ENCODE measurements around the gene LRPAP1. TPM values are rescaled to one million over a fixed set of nuclear protein-coding genes. Genes with fewer than 3 reads are reported as not detected.
"Not testable (repeated sequence)": the region's sequence is repeated elsewhere in the genome, so short reads cannot be mapped to it uniquely, and the experiment has no call there.

The LRPAP1 gene
- total and polyA plus RNA-seq, 2 donors (not counting 1 experiment from before 2014, with no cell fraction given), result 62.9 to 80.5 TPM

- not testable (repeated sequence) for H4K20me1 ChIP-seq (ENCODE audit: control insufficient read depth, extremely low read depth, insufficient read depth, low read length); H3K4me3 ChIP-seq (replicated peaks in 1 of 4; ENCODE audit: control extremely low read depth in 1 of 4, insufficient read depth in 1 of 4, low read depth in 3 of 4, low read length in 4 of 4); H3K27me3 ChIP-seq (ENCODE audit: control insufficient read depth, insufficient read depth, low read length); DNase-seq (ENCODE audit: low read depth in 2 of 2); H3K36me3 ChIP-seq (ENCODE audit: control insufficient read depth, insufficient read depth, low read length); H3K79me2 ChIP-seq (ENCODE audit: control insufficient read depth, insufficient read depth, low read length); H3K9ac ChIP-seq (ENCODE audit: insufficient read depth, low read length); H2AFZ ChIP-seq (ENCODE audit: low read length); H3K4me2 ChIP-seq (ENCODE audit: extremely low read depth, insufficient read depth, low read length); H3K4me1 ChIP-seq (ENCODE audit: control insufficient read depth, extremely low read depth, insufficient read depth, low read length); H3K9me3 ChIP-seq (ENCODE audit: control insufficient read depth, insufficient read depth, low read depth, low read length); H3K27ac ChIP-seq (ENCODE audit: insufficient read depth, low read length)
These were observed 12.2 kb upstream of the LRPAP1 start for GRCh38 chr4:3544259-3545025.

DNA sequence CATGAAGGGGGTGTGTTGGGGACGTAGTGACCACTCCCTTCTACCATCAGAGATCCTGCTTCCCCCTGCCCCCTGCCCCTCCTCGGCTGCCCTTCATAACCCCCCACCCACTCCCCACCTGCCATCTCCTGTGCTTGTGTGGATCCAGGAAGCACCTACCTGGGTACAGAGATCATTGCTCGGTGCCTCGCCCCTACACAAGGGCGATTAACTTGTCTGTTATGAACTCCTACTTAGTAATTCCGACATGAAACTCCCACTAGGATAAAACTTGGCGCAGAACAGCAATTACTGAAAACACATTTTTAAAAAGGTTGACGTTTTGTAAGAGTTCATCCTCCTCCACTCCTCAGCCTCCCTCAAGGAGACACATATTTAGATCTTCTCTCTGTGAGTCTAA is 11.2 kb upstream of the LRPAP1 start:
- DNase-seq (ENCODE audit: low read depth in 2 of 2), result not testable (repeated sequence)

DNA sequence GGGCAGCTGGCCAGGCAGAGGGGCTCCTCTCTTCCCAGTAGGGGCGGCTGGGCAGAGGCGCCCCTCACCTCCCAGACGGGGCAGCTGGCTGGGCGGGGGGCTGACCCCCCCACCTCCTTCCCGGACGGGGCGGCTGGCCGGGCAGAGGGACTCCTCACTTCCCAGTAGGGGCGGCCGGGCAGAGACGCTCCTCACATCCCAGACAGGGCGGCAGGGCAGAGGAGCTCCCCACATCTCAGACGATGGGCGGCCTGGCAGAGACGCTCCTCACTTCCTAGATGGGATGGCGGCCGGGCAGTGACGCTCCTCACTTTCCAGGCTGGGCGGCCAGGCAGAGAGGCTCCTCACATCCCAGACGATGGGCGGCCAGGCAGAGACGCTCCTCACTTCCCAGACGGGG is 6.7 kb upstream of the LRPAP1 start:
- H3K36me3 ChIP-seq (ENCODE audit: control insufficient read depth, insufficient read depth, low read length); H3K4me1 ChIP-seq (ENCODE audit: control insufficient read depth, extremely low read depth, insufficient read depth, low read length); H4K20me1 ChIP-seq (ENCODE audit: control insufficient read depth, extremely low read depth, insufficient read depth, low read length); H3K9ac ChIP-seq (ENCODE audit: insufficient read depth, low read length); H3K27ac ChIP-seq (ENCODE audit: insufficient read depth, low read length); H3K79me2 ChIP-seq (ENCODE audit: control insufficient read depth, insufficient read depth, low read length); H3K4me3 ChIP-seq (replicated peaks in 1 of 4; ENCODE audit: control extremely low read depth in 1 of 4, insufficient read depth in 1 of 4, low read depth in 3 of 4, low read length in 4 of 4); DNase-seq (ENCODE audit: low read depth in 2 of 2); H3K27me3 ChIP-seq (ENCODE audit: control insufficient read depth, insufficient read depth, low read length); H3K4me2 ChIP-seq (ENCODE audit: extremely low read depth, insufficient read depth, low read length); H3K9me3 ChIP-seq (ENCODE audit: control insufficient read depth, insufficient read depth, low read depth, low read length); H2AFZ ChIP-seq (ENCODE audit: low read length): not testable (repeated sequence)

More for the DNA sequence above, 11.2 kb upstream of the LRPAP1 start:
- H3K9me3 ChIP-seq (ENCODE audit: control insufficient read depth, insufficient read depth, low read depth, low read length); H3K27me3 ChIP-seq (ENCODE audit: control insufficient read depth, insufficient read depth, low read length); H3K9ac ChIP-seq (ENCODE audit: insufficient read depth, low read length); H4K20me1 ChIP-seq (ENCODE audit: control insufficient read depth, extremely low read depth, insufficient read depth, low read length); H3K4me1 ChIP-seq (ENCODE audit: control insufficient read depth, extremely low read depth, insufficient read depth, low read length); H2AFZ ChIP-seq (ENCODE audit: low read length); H3K36me3 ChIP-seq (ENCODE audit: control insufficient read depth, insufficient read depth, low read length); H3K79me2 ChIP-seq (ENCODE audit: control insufficient read depth, insufficient read depth, low read length); H3K4me2 ChIP-seq (ENCODE audit: extremely low read depth, insufficient read depth, low read length); H3K27ac ChIP-seq (ENCODE audit: insufficient read depth, low read length); H3K4me3 ChIP-seq (replicated peaks in 1 of 4; ENCODE audit: control extremely low read depth in 1 of 4, insufficient read depth in 1 of 4, low read depth in 3 of 4, low read length in 4 of 4): not testable (repeated sequence)

- not testable (repeated sequence) for H3K4me2 ChIP-seq (ENCODE audit: extremely low read depth, insufficient read depth, low read length); H3K4me1 ChIP-seq (ENCODE audit: control insufficient read depth, extremely low read depth, insufficient read depth, low read length); H3K9ac ChIP-seq (ENCODE audit: insufficient read depth, low read length); H3K27me3 ChIP-seq (ENCODE audit: control insufficient read depth, insufficient read depth, low read length); H4K20me1 ChIP-seq (ENCODE audit: control insufficient read depth, extremely low read depth, insufficient read depth, low read length); DNase-seq (ENCODE audit: low read depth in 2 of 2); H2AFZ ChIP-seq (ENCODE audit: low read length); H3K9me3 ChIP-seq (ENCODE audit: control insufficient read depth, insufficient read depth, low read depth, low read length); H3K36me3 ChIP-seq (ENCODE audit: control insufficient read depth, insufficient read depth, low read length); H3K4me3 ChIP-seq (replicated peaks in 1 of 4; ENCODE audit: control extremely low read depth in 1 of 4, insufficient read depth in 1 of 4, low read depth in 3 of 4, low read length in 4 of 4); H3K79me2 ChIP-seq (ENCODE audit: control insufficient read depth, insufficient read depth, low read length); H3K27ac ChIP-seq (ENCODE audit: insufficient read depth, low read length)
These were observed 3.6 kb upstream of the LRPAP1 start for GRCh38 chr4:3535812-3536211.

DNA sequence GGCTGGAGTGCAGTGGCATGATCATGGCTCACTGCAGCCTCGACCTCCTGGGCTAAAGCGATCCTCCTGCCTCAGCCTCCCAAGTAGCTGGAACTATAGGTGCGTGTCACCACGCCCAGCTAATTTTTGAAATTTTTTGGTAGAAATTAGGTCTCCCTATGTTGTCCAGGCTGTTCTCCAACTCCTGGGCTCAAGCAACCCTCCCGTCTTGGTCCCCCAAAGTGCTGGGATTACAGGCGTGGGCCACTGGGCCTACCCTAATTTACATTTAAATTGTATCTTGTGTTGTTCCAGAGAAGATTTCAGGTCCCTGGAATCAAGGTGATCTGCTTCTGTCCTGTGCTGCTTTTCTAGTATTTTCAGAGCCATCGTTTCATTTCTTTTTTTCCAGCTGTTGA is 1.2 kb upstream of the LRPAP1 start:
- H3K9me3 ChIP-seq (ENCODE audit: control insufficient read depth, insufficient read depth, low read depth, low read length), result no peaks in the 10 kb centered on the region
- no peak for DNase-seq (ENCODE audit: low read depth in 2 of 2)
- H4K20me1 ChIP-seq (ENCODE audit: control insufficient read depth, extremely low read depth, insufficient read depth, low read length), result no peaks in the 10 kb centered on the region

More for the DNA sequence above, 1.2 kb upstream of the LRPAP1 start:
- no peak for TF ChIP-seq CTCF (conservative IDR thresholded peaks at IDR 0.05 in 1 of 2, IDR thresholded peaks at IDR 0.05 in 1 of 2; ENCODE audit: low read depth in 1 of 2, low read length in 2 of 2)
- H3K4me2 ChIP-seq (ENCODE audit: extremely low read depth, insufficient read depth, low read length), result no peak overlapping the region
- no peak overlapping the region for H3K9ac ChIP-seq (ENCODE audit: insufficient read depth, low read length)
- peaks cover 6% of the 10 kb centered on the region for H3K4me1 ChIP-seq (ENCODE audit: control insufficient read depth, extremely low read depth, insufficient read depth, low read length)
- no peak overlapping the region for H2AFZ ChIP-seq (ENCODE audit: low read length)
- H3K79me2 ChIP-seq (ENCODE audit: control insufficient read depth, insufficient read depth, low read length), result peaks cover 13% of the 10 kb centered on the region
- H3K27me3 ChIP-seq (ENCODE audit: control insufficient read depth, insufficient read depth, low read length), result no peaks in the 10 kb centered on the region
- no peaks in the 10 kb centered on the region for H3K36me3 ChIP-seq (ENCODE audit: control insufficient read depth, insufficient read depth, low read length)
- no peak overlapping the region for H3K4me3 ChIP-seq (replicated peaks in 1 of 4; ENCODE audit: control extremely low read depth in 1 of 4, insufficient read depth in 1 of 4, low read depth in 3 of 4, low read length in 4 of 4)
- H3K27ac ChIP-seq (ENCODE audit: insufficient read depth, low read length), result no peak overlapping the region

Data from fibroblast of lung (primary cell).